ENCODE results near the gene MEGF11. TPM values are rescaled to one million over a fixed set of nuclear protein-coding genes. Genes with fewer than 3 reads are reported as not detected.

The MEGF11 gene
- total RNA-seq, 4 donors from 2014 or later = 0.76 TPM; not detected in 3

GRCh38 chr15:65930134-65930533 is 323.4 kb downstream of the MEGF11 start:
- no peaks in the 10 kb centered on the region for H3K27me3 ChIP-seq
- no peak for TF ChIP-seq POLR2A (IDR thresholded peaks at IDR 0.05)
- no peak for TF ChIP-seq CTCF (IDR thresholded peaks at IDR 0.05)
- no peak overlapping the region for H3K27ac ChIP-seq
- H3K9me3 ChIP-seq = no peaks in the 10 kb centered on the region
- intact Hi-C loops (cut with DNase I; ENCODE audit: low total_unique reads) = no loop called here
- DNase-seq = no peak
- H3K4me3 ChIP-seq = no peak overlapping the region
- H3K4me1 ChIP-seq = no peaks in the 10 kb centered on the region
- no peaks in the 10 kb centered on the region for H3K36me3 ChIP-seq

GRCh38 chr15:65929573-65929972 is 324.0 kb downstream of the MEGF11 start:
- TF ChIP-seq CTCF (IDR thresholded peaks at IDR 0.05) = no peak
- TF ChIP-seq POLR2A (IDR thresholded peaks at IDR 0.05) = no peak
- Histone ChIP-seq H3K36me3 (no peaks in the 10 kb centered on the region), H3K4me3 (no peak overlapping the region), H3K9me3 (no peaks in the 10 kb centered on the region), H3K27me3 (no peaks in the 10 kb centered on the region), H3K4me1 (no peaks in the 10 kb centered on the region), H3K27ac (no peak overlapping the region)
- no peak for DNase-seq
- intact Hi-C loops (cut with DNase I; ENCODE audit: low total_unique reads) = no loop called here

GRCh38 chr15:65927545-65927944 is 326.0 kb downstream of the MEGF11 start:
- no peaks in the 10 kb centered on the region for H3K9me3 ChIP-seq
- H3K36me3 ChIP-seq = no peaks in the 10 kb centered on the region
- no peak overlapping the region for H3K4me3 ChIP-seq
- no peaks in the 10 kb centered on the region for H3K4me1 ChIP-seq
- intact Hi-C loops (cut with DNase I; ENCODE audit: low total_unique reads) = no loop called here
- TF ChIP-seq CTCF (IDR thresholded peaks at IDR 0.05) (no peak), POLR2A (IDR thresholded peaks at IDR 0.05) (no peak)
- no peak overlapping the region for H3K27ac ChIP-seq
- DNase-seq = no peak
- no peaks in the 10 kb centered on the region for H3K27me3 ChIP-seq

GRCh38 chr15:65926899-65927298 is 326.7 kb downstream of the MEGF11 start:
- Histone ChIP-seq H3K27ac (no peak overlapping the region), H3K9me3 (no peaks in the 10 kb centered on the region), H3K27me3 (no peaks in the 10 kb centered on the region), H3K4me1 (no peaks in the 10 kb centered on the region), H3K36me3 (no peaks in the 10 kb centered on the region), H3K4me3 (no peak overlapping the region)
- no peak for DNase-seq
- TF ChIP-seq CTCF (IDR thresholded peaks at IDR 0.05) (no peak), POLR2A (IDR thresholded peaks at IDR 0.05) (no peak)
- intact Hi-C loops (cut with DNase I; ENCODE audit: low total_unique reads) = no loop called here

GRCh38 chr15:65926459-65926858 is 327.1 kb downstream of the MEGF11 start:
- no peak overlapping the region for H3K27ac ChIP-seq
- no peak for DNase-seq
- H3K4me3 ChIP-seq = no peak overlapping the region
- H3K9me3 ChIP-seq = no peaks in the 10 kb centered on the region
- H3K36me3 ChIP-seq = no peaks in the 10 kb centered on the region
- TF ChIP-seq CTCF (IDR thresholded peaks at IDR 0.05) (no peak), POLR2A (IDR thresholded peaks at IDR 0.05) (no peak)
- no peaks in the 10 kb centered on the region for H3K4me1 ChIP-seq
- H3K27me3 ChIP-seq = no peaks in the 10 kb centered on the region
- intact Hi-C loops (cut with DNase I; ENCODE audit: low total_unique reads) = no loop called here

All from uterus (tissue), 4 donors.